PFSK-1 (cell line): Measurements from ENCODE around the gene TNFRSF12A. TPM values are rescaled to one million over a fixed set of nuclear protein-coding genes. Genes with fewer than 3 reads are reported as not detected.

Source experiments
- FOXP2 ChIP-seq: optimal IDR thresholded peaks from 2 replicates; pipeline ENCODE3; 2011; ENCODE audit warnings: borderline replicate concordance, control low read depth, inconsistent platforms; ENCODE audit not compliant: insufficient read depth; ENCODE audit errors: extremely low read length, extremely low read depth
- POLR2AphosphoS5 ChIP-seq: IDR thresholded peaks from 2 replicates; pipeline ENCODE4 v1.6.1; 2012; ENCODE audit warnings: low read depth, mild to moderate bottlenecking, control low read depth, low read length, moderate library complexity
- REST ChIP-seq, 2 experiments: IDR thresholded peaks; 2 replicates each; pipeline versions ENCODE4 v1.6.1 to v1.8.0; 2011 to 2012; ENCODE audit warnings: low read depth in 2 of 2, low read length in 2 of 2, control low read depth in 1 of 2, inconsistent platforms in 1 of 2, mild to moderate bottlenecking in 1 of 2, moderate library complexity in 1 of 2; ENCODE audit not compliant: insufficient read depth in 1 of 2
- SIN3A ChIP-seq: IDR thresholded peaks from 2 replicates; pipeline ENCODE4 v1.6.1; 2012; ENCODE audit warnings: mild to moderate bottlenecking, low read length, moderate library complexity, borderline replicate concordance; ENCODE audit not compliant: insufficient read depth
- TAF1 ChIP-seq: IDR thresholded peaks from 2 replicates; pipeline ENCODE4 v1.6.1; 2012; ENCODE audit warnings: low read length, control low read depth, borderline replicate concordance; ENCODE audit not compliant: insufficient read depth
- polyA plus RNA-seq: library from polyadenylated mRNA; unstranded; fragments of >200 nt; gene quantifications from one replicate; pipeline ENCODE4 v1.2.1, GENCODE V29; 2012; ENCODE audit warnings: low read depth, missing spikeins; ENCODE audit not compliant: insufficient read length

Gene TNFRSF12A
- polyA plus RNA-seq: 171 TPM

- TF ChIP-seq REST (IDR thresholded peaks at IDR 0.05; ENCODE audit: insufficient read depth in 1 of 2, low read depth in 2 of 2, low read length in 2 of 2): no peak; a peak in 2 of 4 replicates
- TF ChIP-seq TAF1: peak; percentile 59; the same call in 1 of the 2 replicates
- TF ChIP-seq POLR2AphosphoS5: peak; percentile 81
Observed at GRCh38 chr16:3020247-3020603, at the start of gene TNFRSF12A. TSS of gene TNFRSF12A (plus strand) at chr16:3020368. CDS start at chr16:3020398, 30 bp downstream.

- TF ChIP-seq TAF1: no peak
- no peak for TF ChIP-seq REST (IDR thresholded peaks at IDR 0.05; ENCODE audit: insufficient read depth in 1 of 2, low read depth in 2 of 2, low read length in 2 of 2)
- no peak for TF ChIP-seq POLR2AphosphoS5
- TF ChIP-seq FOXP2: no peak
- no peak for TF ChIP-seq SIN3A
Observed at GRCh38 chr16:2970563-2970962, 49.6 kb upstream of the TNFRSF12A start.

- no peak for TF ChIP-seq FOXP2
- peak; percentile 10; the same call in 1 of the 2 replicates for TF ChIP-seq POLR2AphosphoS5
- TF ChIP-seq SIN3A: no peak
Observed at GRCh38 chr16:2971134-2971984, 48.8 kb upstream of the TNFRSF12A start.

GRCh38 chr16:2971985-2972784 lies 48.0 kb upstream of the TNFRSF12A start:
- no peak for TF ChIP-seq SIN3A
- no peak for TF ChIP-seq FOXP2
- TF ChIP-seq POLR2AphosphoS5: no peak; the same call in 1 of the 2 replicates

- TF ChIP-seq POLR2AphosphoS5: peak; percentile 56
- 0 out of 4 replicates have a peak, but pooled peaks of 1 of the 2 experiments have one; percentile 30 for TF ChIP-seq REST (IDR thresholded peaks at IDR 0.05; ENCODE audit: insufficient read depth in 1 of 2, low read depth in 2 of 2, low read length in 2 of 2)
- no peak for TF ChIP-seq TAF1
- no peak for TF ChIP-seq SIN3A
- TF ChIP-seq FOXP2: no peak
Observed at GRCh38 chr16:2973093-2973492, 47.1 kb upstream of the TNFRSF12A start.
